HG02870 (cell line): Measurements from ENCODE around the gene CFAP100.

Source experiments
- ATAC-seq: cut with Tn5 transposase; IDR thresholded peaks from one replicate; pipeline ENCODE4 v1.9.1; 2021; ENCODE audit warnings: mild to moderate bottlenecking, moderate library complexity; ENCODE audit not compliant: unreplicated experiment

The CFAP100 gene

DNA sequence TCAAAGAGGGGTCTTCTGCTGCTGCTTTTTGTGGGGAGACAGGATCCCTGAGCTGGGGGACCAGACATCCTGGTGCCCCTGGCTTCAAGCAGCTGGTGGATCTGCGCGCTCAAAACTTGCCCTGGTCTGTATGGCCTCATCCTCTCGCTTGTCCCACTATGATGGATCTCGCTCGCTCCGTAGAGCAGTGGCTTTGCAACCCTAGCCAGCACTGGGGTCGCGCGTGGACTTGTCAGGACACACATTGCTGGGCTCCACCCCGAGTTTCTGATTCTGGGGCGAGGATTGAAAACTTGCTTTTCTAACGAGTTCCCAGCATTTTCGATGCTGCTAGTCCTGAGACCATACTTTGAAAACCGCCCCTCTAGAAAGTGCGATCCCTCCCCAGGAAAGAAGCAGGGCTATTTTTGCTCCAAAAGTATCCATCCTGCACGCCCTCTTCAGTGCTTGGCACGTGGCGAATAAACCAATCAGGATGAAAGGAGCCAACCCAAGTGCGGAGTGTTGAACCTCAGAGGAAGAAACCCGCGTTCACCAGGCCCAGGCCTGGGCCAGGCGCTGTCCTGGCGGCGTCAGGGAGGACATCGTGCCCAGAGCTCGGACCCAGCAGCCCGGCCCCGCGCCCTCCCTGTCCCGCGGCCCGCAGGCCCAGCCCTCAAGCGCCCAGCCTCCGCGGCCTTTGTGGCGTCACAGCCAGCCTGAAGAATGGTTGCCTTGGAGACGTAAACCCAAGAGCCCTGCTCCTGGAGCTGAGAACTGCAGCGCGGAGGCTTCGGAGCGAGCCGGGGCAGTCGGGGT is at the start of gene CFAP100:
Gene CFAP100, plus strand, starts transcription at position 731 of the 798 bp plus-strand sequence. CDS start 1,092 bp downstream, outside the sequence.
- ATAC-seq: no peak

DNA sequence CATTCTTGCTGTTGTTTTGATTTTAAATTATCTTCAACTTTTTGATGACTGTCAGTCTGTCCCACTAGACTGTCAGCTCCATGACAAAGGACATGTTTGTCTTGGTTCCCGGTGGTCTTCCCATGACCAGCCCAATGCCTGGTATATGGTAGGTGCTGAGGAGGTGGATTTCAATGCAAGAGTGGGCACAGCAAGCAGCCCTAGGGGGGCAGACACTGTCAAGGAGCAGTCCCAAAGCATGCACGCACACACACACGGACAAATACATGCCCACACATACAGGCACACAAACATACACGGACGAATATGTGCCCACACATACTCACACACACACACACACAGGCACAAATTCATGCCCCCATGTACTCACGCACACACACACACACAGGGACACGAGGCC is 49.5 kb upstream of the CFAP100 start:
- no peak for ATAC-seq

DNA sequence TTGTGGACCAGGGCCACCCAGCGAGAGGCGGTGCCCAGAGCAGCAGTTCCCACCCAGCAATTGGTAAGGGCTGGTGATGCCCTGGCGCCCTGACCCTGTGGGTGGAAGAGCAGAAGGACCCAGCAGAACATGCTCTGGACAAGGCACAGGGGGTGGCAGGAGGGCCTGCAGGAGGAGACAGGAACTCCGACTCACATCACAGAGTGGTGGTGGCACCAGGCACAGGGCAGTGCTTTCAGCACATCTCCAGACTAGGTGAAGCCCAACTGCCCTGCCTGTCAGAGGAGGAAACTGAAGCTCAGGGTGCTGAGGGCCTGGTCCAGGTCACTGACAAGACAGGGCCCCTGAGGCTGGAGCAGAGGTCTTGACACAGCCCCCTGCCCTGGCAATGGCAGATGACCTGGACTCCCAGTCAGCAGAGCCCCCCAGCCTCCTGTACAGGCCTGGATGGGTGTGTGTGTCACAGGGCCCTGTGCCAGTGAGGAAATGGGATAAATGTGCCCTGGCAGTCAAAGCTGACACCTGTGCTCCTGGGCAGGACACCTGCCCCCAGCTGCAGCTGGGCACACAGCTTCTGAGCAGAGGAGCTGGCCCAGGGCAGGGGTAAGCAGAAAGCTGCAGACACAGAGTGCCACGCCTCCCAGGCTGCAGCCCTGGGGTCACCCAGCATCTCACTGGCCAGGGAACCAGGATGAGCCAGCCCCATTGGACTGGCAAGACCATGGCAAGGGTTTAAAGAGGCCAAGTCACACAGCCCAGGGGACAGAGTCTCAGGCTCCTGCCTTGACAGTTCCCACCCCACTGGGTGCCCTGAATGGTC is 48.9 kb upstream of the CFAP100 start:
- no peak for ATAC-seq

- ATAC-seq: no peak
These were observed 48.2 kb upstream of the CFAP100 start for GRCh38 chr3:126346466-126346865.

DNA sequence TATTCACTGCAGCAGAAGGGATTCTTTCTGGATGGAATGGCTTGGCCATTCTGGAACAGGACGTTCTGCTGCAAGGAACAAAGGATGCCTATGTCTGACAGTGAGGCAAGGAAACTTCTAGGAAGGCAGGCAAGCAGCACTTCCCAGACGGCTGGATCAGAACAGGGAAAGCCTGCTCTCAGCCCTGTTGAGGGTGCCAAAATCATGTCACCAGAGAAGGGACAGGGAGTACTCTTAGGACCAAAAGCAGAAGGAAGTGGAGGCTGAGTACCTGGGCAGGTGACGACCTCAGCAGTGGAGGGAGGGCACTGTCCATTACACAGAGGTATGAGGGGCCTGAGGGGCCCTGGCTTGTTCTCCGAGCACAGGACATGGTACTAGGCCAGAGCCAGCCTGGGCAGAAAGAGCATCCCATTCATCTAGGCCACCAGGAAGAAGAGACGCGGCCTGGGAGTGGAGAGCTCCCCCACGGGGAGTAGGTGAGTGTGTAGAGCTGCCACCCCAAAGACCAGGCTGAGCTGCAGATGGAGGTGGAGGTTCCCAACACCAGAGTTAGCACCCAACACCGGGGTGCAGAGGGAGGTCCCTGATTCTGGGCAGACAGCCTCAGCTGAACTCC is 47.1 kb upstream of the CFAP100 start:
- ATAC-seq: no peak

- no peak for ATAC-seq
These were observed 46.3 kb upstream of the CFAP100 start for GRCh38 chr3:126348308-126348920.

GRCh38 chr3:126349071-126349470 is 45.6 kb upstream of the CFAP100 start:
- ATAC-seq: no peak

GRCh38 chr3:126349611-126350501 is 44.9 kb upstream of the CFAP100 start:
- ATAC-seq: no peak

- no peak for ATAC-seq
These were observed 44.1 kb upstream of the CFAP100 start for GRCh38 chr3:126350502-126351085.

DNA sequence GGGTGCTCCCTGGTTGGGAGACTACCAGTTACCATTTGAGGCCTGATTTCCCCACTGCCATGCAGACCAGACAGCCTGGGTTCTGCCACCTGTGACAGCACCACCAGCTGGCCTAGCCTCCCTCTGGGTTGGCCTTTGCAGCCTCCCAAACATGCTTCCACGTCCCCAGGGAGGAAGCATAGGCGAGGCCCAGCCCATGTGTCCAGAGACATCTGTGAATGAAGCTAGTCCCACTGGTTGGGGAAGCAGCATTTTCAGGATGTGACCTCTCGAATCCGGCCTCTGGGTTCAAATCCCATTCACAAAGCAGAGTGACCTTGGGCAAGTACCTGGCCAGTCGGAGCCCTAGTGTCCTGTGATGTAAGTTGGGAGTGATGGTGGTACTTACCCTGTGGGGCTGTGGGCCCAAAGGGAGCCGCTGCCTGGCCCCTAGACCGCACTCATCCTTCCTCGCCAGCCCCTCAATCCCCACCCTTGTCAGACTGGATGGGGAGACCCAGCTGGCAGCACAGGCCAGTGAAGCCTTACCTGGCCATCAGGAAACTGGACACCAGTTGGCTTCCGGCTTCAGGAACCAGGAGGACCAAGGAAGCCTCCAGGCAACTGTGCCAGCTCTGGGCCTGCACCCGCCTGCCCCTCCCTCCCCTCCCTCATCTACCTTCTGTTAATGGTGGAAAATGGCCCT is 43.5 kb upstream of the CFAP100 start:
- ATAC-seq: no peak

GRCh38 chr3:126351771-126352475 is 42.8 kb upstream of the CFAP100 start:
- no peak for ATAC-seq

DNA sequence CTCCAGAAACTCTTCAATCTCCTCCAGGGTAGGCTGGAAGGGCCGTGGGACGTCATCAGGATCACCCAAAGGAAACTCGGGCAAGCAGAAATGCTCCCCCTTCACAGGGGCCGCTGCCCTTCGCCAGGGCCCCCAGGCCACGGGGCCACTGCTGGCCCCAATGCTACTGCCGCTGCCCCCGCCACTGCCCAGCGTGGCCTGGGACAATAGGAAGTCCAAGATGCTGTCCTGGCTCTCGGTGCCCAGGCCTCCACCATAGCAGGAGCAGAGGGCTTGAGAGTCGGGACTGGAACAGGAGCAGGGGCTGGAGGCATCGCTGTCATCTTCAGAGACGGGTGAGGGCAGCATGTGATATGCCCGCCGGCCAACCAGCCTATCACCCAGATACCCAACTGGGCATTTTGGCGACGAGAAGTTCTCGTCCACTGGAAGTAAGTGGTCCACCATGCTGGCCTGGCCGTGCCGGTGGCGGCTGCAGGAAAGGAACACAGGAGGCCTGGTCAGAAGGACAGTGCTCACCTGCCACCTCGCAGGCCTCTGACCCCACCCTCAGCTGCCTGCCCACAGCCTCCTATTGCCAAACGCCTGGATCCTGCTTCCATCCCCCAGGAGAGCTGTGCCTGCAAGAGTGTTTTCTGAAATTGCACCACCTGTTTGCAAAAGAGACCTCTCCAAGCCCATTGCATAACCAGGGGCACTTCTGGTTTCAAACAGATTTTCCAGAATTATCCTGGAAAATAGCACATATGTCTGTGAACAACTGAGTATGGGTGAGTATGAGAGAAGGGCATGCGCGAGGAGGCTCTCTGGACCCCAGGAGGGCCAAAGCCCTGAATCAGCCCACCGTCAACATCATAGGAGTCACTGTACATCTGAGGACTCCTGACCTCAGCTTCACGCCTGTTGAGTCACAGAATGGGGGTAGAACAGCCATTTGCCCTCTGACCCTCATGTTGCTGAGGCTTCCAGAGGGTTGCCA is 41.9 kb upstream of the CFAP100 start:
- ATAC-seq: no peak

DNA sequence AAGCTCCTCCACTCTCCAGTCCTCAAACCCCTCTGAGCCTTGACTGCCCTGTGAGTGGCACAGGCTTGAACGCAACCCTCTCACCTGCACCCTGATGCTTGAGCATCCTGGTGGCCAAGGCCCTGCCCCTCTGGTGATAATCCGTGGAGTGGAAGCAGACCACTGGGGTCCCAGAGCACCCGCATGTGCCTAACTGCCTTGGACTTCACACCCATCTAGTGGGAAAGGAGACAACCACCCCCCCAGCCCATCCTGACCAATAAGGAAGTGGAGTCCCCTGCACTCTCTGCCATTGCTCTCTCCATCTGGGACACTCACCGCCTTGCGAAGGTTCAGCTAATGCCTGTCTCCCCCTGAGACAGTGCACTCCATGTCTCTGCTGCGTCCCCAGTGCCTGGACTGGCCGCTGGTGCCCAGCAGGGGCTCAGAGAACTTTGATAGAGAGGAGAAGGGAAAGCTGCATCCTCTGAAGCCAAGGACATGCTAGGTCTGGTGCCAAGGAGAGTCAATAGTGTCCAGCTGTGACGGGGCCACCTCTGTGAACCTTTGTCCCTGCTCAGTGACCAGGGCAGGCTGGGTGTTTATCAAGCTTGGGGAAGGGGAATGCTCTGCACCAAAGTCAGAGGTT is 40.9 kb upstream of the CFAP100 start:
- ATAC-seq: no peak

DNA sequence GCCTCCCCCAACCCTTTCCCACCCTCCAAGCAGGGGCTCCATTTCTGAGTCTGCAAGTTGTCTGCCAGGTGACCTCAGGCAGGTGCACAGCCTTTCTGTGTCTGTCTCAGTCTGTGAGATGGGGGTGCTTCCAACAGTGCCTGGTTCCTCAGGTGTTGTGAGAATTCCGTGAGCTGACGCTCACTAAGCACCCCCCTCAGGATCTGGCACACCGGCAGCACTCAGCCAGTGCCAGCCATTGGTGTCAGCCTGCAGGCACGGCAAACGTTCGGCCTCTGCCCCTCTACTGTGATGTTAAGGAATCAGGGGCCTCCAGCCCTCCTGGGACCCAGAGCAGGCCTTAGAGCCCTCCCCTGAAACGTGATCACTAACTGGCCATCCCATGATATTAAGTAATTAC is 39.9 kb upstream of the CFAP100 start:
- ATAC-seq: no peak

- no peak for ATAC-seq
These were observed 39.5 kb upstream of the CFAP100 start for GRCh38 chr3:126355251-126355650.

DNA sequence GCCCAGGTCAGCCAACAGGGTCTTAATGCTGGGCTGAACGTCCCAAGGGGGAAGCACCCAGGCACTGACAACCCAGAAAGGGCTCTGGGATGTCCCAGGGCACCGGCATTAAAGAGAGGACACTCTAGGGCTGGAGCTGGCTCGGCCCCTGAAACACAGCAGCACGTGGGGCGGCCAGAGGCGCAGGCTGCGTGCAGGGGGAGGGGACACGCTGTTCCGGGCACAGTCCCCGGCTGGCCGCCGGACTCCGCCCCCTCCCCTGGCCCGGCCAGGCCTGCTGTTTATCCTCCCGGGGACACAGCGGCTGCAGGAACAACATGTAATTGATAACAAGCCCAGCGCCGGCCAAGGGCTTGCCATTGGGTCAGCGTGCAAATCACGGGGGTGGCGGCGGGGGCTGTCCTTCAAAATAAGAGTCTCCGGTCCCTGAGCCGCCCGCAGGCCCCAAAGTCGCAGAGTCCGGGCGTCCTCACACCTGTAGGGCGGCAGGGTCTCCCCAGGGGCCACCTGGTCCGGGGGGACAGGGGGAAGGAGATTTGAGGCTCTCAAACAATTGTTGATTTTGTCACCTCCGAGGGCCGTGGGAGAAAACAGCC is 38.8 kb upstream of the CFAP100 start:
- no peak for ATAC-seq
